ENCODE results near the gene SLC25A21.

DNA sequence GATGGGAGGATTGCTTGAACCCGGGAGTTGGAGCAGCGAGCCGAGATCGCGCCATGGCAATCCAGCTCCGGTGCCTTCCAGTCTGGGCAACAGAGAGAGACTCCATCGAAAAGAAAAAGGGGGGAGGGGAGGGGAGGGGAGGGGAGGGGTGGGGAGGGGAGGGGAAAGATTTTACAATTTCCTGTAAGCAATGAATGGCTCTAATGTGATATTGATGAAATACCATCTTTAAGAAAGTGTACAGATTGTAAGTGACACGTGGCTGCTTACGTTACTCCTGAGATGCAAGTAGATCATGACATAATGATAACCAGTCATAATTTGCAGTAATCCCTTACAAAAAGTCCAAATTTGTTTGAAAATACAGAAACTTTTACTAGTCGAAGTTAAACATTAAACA, 1.4 kb downstream of the SLC25A21 start:
- TF ChIP-seq POLR2AphosphoS5 (IDR thresholded peaks at IDR 0.05): no peak
- TF ChIP-seq, protein P1, sequence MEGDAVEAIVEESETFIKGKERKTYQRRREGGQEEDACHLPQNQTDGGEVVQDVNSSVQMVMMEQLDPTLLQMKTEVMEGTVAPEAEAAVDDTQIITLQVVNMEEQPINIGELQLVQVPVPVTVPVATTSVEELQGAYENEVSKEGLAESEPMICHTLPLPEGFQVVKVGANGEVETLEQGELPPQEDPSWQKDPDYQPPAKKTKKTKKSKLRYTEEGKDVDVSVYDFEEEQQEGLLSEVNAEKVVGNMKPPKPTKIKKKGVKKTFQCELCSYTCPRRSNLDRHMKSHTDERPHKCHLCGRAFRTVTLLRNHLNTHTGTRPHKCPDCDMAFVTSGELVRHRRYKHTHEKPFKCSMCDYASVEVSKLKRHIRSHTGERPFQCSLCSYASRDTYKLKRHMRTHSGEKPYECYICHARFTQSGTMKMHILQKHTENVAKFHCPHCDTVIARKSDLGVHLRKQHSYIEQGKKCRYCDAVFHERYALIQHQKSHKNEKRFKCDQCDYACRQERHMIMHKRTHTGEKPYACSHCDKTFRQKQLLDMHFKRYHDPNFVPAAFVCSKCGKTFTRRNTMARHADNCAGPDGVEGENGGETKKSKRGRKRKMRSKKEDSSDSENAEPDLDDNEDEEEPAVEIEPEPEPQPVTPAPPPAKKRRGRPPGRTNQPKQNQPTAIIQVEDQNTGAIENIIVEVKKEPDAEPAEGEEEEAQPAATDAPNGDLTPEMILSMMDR (IDR thresholded peaks at IDR 0.05 in 8 of 11, conservative IDR thresholded peaks at IDR 0.05 in 3 of 11): no peak
- no peak for TF ChIP-seq POLR2A (IDR thresholded peaks at IDR 0.05)
